HEK293T (cell line): ENCODE data around the gene QPCT.

Source experiments
- ARNT ChIP-seq: fragments of 450-650 bp; IDR thresholded peaks from 2 replicates; pipeline ENCODE4 v1.6.1; 2017; ENCODE audit warnings: mild to moderate bottlenecking
- BHLHE40 ChIP-seq: fragments of 450-650 bp; IDR thresholded peaks from 2 replicates; pipeline ENCODE4 v1.6.1; 2016; ENCODE audit warnings: mild to moderate bottlenecking, moderate library complexity, borderline replicate concordance
- FOXK2 ChIP-seq: fragments of 450-650 bp; IDR thresholded peaks from 2 replicates; pipeline ENCODE4 v1.6.1; 2016; ENCODE audit warnings: mild to moderate bottlenecking
- FOXM1 ChIP-seq: fragments of 450-650 bp; IDR thresholded peaks from 2 replicates; pipeline ENCODE4 v1.6.1; 2017; ENCODE audit warnings: mild to moderate bottlenecking, borderline replicate concordance
- LEF1 ChIP-seq: fragments of 450-650 bp; IDR thresholded peaks from 2 replicates; pipeline ENCODE4 v1.6.1; 2017; ENCODE audit warnings: mild to moderate bottlenecking, borderline replicate concordance
- NFRKB ChIP-seq: fragments of 450-650 bp; IDR thresholded peaks from 2 replicates; pipeline ENCODE4 v1.6.1; 2016; ENCODE audit warnings: mild to moderate bottlenecking, moderate library complexity
- SP1 ChIP-seq: fragments of 450-650 bp; IDR thresholded peaks from 2 replicates; pipeline ENCODE4 v1.6.1; 2017
- SUZ12 ChIP-seq: fragments of 450-650 bp; IDR thresholded peaks from 2 replicates; pipeline ENCODE4 v1.6.1; 2016; ENCODE audit warnings: mild to moderate bottlenecking
- TARDBP ChIP-seq: fragments of 450-650 bp; IDR thresholded peaks from 2 replicates; pipeline ENCODE4 v1.6.1; 2016

DNA sequence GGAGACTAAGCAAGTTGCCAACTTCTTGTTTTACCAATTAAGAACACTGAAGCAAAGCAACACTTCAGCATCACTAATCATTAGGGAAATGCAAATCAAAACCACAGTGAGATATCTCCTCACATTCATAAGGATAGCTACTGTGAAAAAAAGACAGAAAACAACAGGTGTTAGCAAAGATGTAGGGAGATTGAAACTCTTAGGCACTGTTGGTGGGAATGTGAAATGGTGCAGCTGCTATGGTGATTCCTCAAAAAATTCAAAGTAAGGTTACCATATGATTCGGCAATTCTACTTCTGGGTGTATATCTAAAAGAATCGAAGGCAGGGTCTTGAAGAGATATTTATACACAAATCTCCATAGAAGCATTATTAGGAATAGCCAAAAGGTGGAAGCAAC lies 11.2 kb upstream of the QPCT start:
- no peak for TF ChIP-seq SUZ12
- TF ChIP-seq FOXK2: no peak
- TF ChIP-seq SP1: no peak
- TF ChIP-seq TARDBP: no peak
- no peak for TF ChIP-seq LEF1
- no peak for TF ChIP-seq ARNT
- TF ChIP-seq BHLHE40: no peak
- TF ChIP-seq NFRKB: no peak
- no peak for TF ChIP-seq FOXM1
